DOHH2 (cell line): Measurements from ENCODE around the gene GTPBP4.
A peak's percentile ranks its signal among the peaks of the same experiment; 100 is the strongest.

Experiments
- H3F3A ChIP-seq: fragments of 200-600 bp; sonication (generic), shearing (Covaris generic); 2 replicates; pipeline ENCODE4 v1.6.0; 2016; ENCODE audit warnings: antibody characterized with exemption, mild to moderate bottlenecking; ENCODE audit not compliant: control insufficient read depth, insufficient read depth
- H3K27ac ChIP-seq: fragments of 200-600 bp; sonication (generic); 2 replicates; pipeline ENCODE4 v1.5.1; 2014; ENCODE audit warnings: low read depth, mild to moderate bottlenecking, low read length, moderate library complexity
- H3K27me3 ChIP-seq: fragments of 200-600 bp; sonication (generic); 2 replicates; pipeline ENCODE4 v1.6.1; 2014; ENCODE audit warnings: mild to moderate bottlenecking, low read length, mixed read lengths; ENCODE audit not compliant: control insufficient read depth
- H3K36me3 ChIP-seq: fragments of 200-600 bp; sonication (generic); 2 replicates; pipeline ENCODE4 v1.6.1; 2014; ENCODE audit warnings: mild to moderate bottlenecking, low read length, moderate library complexity, mixed read lengths; ENCODE audit not compliant: control insufficient read depth
- H3K4me1 ChIP-seq: fragments of 200-600 bp; sonication (generic); 2 replicates; pipeline ENCODE4 v1.6.1; 2014; ENCODE audit warnings: mild to moderate bottlenecking, low read length, mixed read lengths; ENCODE audit not compliant: control insufficient read depth
- H3K4me2 ChIP-seq: fragments of 200-600 bp; sonication (generic); 2 replicates; pipeline ENCODE4 v1.6.0; 2014; ENCODE audit warnings: mild to moderate bottlenecking, low read length, moderate library complexity
- H3K4me3 ChIP-seq: fragments of 200-600 bp; sonication (generic); 2 replicates; pipeline ENCODE4 v1.5.1; 2014; ENCODE audit warnings: mild to moderate bottlenecking, low read length, mixed read lengths
- H3K79me2 ChIP-seq: fragments of 200-600 bp; sonication (generic); 2 replicates; pipeline ENCODE4 v1.6.1; 2014; ENCODE audit warnings: mild to moderate bottlenecking, low read length, mixed read lengths; ENCODE audit not compliant: control insufficient read depth
- H3K9me2 ChIP-seq: fragments of 200-600 bp; sonication (generic); replicated peaks from 2 replicates; pipeline ENCODE4 v1.6.1; 2014; ENCODE audit warnings: mild to moderate bottlenecking, low read length, mixed read lengths; ENCODE audit not compliant: control insufficient read depth
- H3K9me3 ChIP-seq: fragments of 200-600 bp; sonication (generic); 2 replicates; pipeline ENCODE4 v1.6.1; 2014; ENCODE audit warnings: antibody characterized with exemption, low read length, mixed read lengths; ENCODE audit not compliant: control insufficient read depth, insufficient read depth
- H4K20me1 ChIP-seq: fragments of 200-600 bp; sonication (generic); 2 replicates; pipeline ENCODE4 v1.6.0; 2014; ENCODE audit warnings: low read depth, mild to moderate bottlenecking, antibody characterized with exemption, low read length, moderate library complexity; ENCODE audit not compliant: control insufficient read depth, insufficient read depth
- CTCF ChIP-seq: fragments of 200-600 bp; sonication (generic); IDR thresholded peaks from one replicate; pipeline ENCODE4 v1.5.1; 2014; ENCODE audit warnings: antibody characterized with exemption, mild to moderate bottlenecking, low read depth, low read length; ENCODE audit not compliant: poor library complexity, severe bottlenecking
- EZH2phosphoT487 ChIP-seq: fragments of 200-600 bp; sonication (generic); IDR thresholded peaks from 2 replicates; pipeline ENCODE4 v1.6.1; 2017; ENCODE audit warnings: borderline replicate concordance, mild to moderate bottlenecking, antibody characterized with exemption, low read length, moderate library complexity, mixed read lengths

Gene GTPBP4

GRCh38 chr10:986137-986825 lies 2.0 kb upstream of the GTPBP4 start:
- Histone ChIP-seq H3F3A (0 out of 2 replicates have a peak, but pooled peaks cover 2% of the 10 kb centered on the region), H3K4me3 (no peak overlapping the region), H3K4me2 (peak overlapping the region; percentile 88; the same call in 1 of the 2 replicates), H3K27ac (no peak overlapping the region), H3K9me2 (no peaks in the 10 kb centered on the region), H3K27me3 (no peaks in the 10 kb centered on the region), H3K79me2 (peaks cover 43% of the 10 kb centered on the region), H3K36me3 (peaks cover 22% of the 10 kb centered on the region), H3K4me1 (peaks cover 29% of the 10 kb centered on the region), H4K20me1 (peaks cover 19% of the 10 kb centered on the region), H3K9me3 (peaks cover 5% of the 10 kb centered on the region; the same call in 1 of the 2 replicates)
- TF ChIP-seq CTCF (no peak), EZH2phosphoT487 (no peak)

- H3K4me3 ChIP-seq = peak overlapping the region; percentile 80
- H3K9me2 ChIP-seq = no peaks in the 10 kb centered on the region
- H4K20me1 ChIP-seq = peaks cover 21% of the 10 kb centered on the region
- no peak overlapping the region for H3K27ac ChIP-seq
- H3K36me3 ChIP-seq = peaks cover 25% of the 10 kb centered on the region
- TF ChIP-seq CTCF (no peak), EZH2phosphoT487 (no peak)
- H3K9me3 ChIP-seq = no peaks in the 10 kb centered on the region
- H3K4me1 ChIP-seq = peaks cover 30% of the 10 kb centered on the region
- H3K4me2 ChIP-seq = peak overlapping the region; percentile 88
- H3K79me2 ChIP-seq = peaks cover 51% of the 10 kb centered on the region
- H3K27me3 ChIP-seq = no peaks in the 10 kb centered on the region
- H3F3A ChIP-seq = 0 out of 2 replicates have a peak, but pooled peaks cover 2% of the 10 kb centered on the region
These were observed 1.2 kb upstream of the GTPBP4 start for GRCh38 chr10:986881-987619.

GRCh38 chr10:987620-987869 lies 689 bp upstream of the GTPBP4 start:
- H3K4me2 ChIP-seq = peak overlapping the region; percentile 88
- peak overlapping the region; percentile 80 for H3K4me3 ChIP-seq
- peaks cover 23% of the 10 kb centered on the region for H4K20me1 ChIP-seq
- peaks cover 5% of the 10 kb centered on the region; the same call in 1 of the 2 replicates for H3F3A ChIP-seq
- H3K4me1 ChIP-seq = peaks cover 30% of the 10 kb centered on the region
- H3K9me3 ChIP-seq = no peaks in the 10 kb centered on the region
- peak overlapping the region; percentile 33 for H3K27ac ChIP-seq
- peaks cover 28% of the 10 kb centered on the region for H3K36me3 ChIP-seq
- H3K27me3 ChIP-seq = no peaks in the 10 kb centered on the region
- H3K9me2 ChIP-seq = no peaks in the 10 kb centered on the region
- TF ChIP-seq CTCF (no peak), EZH2phosphoT487 (no peak)
- peaks cover 56% of the 10 kb centered on the region for H3K79me2 ChIP-seq
